Measurements from ENCODE around the gene ADRA2C.

The ADRA2C gene

GRCh38 chr4:3807311-3807710 is 41.1 kb downstream of the ADRA2C start:
- H3K9me3 ChIP-seq (ENCODE audit: control insufficient read depth, low read length): no peaks in the 10 kb centered on the region
- H3K18ac ChIP-seq (ENCODE audit: low read depth in 1 of 2, low read length in 2 of 2): no peak overlapping the region
- 54% methylated on average over 6 of the region's 6 CpGs for WGBS
- H4K91ac ChIP-seq (ENCODE audit: low read length): no peak overlapping the region
- H3K27ac ChIP-seq (ENCODE audit: low read length, poor library complexity, severe bottlenecking): no peak overlapping the region
- no peak overlapping the region for H4K8ac ChIP-seq (ENCODE audit: low read length)
- no peak overlapping the region for H2AK5ac ChIP-seq (ENCODE audit: low read length, severe bottlenecking)
- no peak overlapping the region for H3K4me2 ChIP-seq (ENCODE audit: low read length, poor library complexity, severe bottlenecking)
- no peak overlapping the region for H2BK12ac ChIP-seq (ENCODE audit: low read length in 2 of 2)
- H3K4me1 ChIP-seq (ENCODE audit: control insufficient read depth, insufficient read depth, low read depth, low read length): no peaks in the 10 kb centered on the region
- H2BK15ac ChIP-seq (ENCODE audit: low read depth, poor library complexity, severe bottlenecking): no peak overlapping the region
- H3K36me3 ChIP-seq (ENCODE audit: control insufficient read depth in 1 of 2, insufficient read depth in 2 of 2, low read depth in 1 of 2, low read length in 2 of 2): no peaks in the 10 kb centered on the region
- no peak overlapping the region for H3K4me3 ChIP-seq (ENCODE audit: insufficient read depth in 1 of 2, low read depth in 1 of 2, low read length in 2 of 2)
- no peak overlapping the region for H2BK5ac ChIP-seq (ENCODE audit: low read depth, low read length, poor library complexity, severe bottlenecking)
- DNase-seq: no peak
- H3K79me1 ChIP-seq (replicated peaks; ENCODE audit: low read length, poor library complexity, severe bottlenecking): no peaks in the 10 kb centered on the region
- H3K14ac ChIP-seq (ENCODE audit: low read length in 2 of 2): no peak overlapping the region
- peaks cover 5 to 59% of the 10 kb centered on the region in 2 experiments for H3K27me3 ChIP-seq (ENCODE audit: control insufficient read depth in 1 of 2, insufficient read depth in 1 of 2, low read length in 2 of 2)
- no peak overlapping the region for H2AFZ ChIP-seq (ENCODE audit: low read depth, low read length)
- no peak overlapping the region for H2BK120ac ChIP-seq (ENCODE audit: low read depth, low read length)
- no peak overlapping the region for H3K4ac ChIP-seq (ENCODE audit: low read depth in 1 of 2, low read length in 2 of 2)
- no peak overlapping the region for H3K23ac ChIP-seq (ENCODE audit: low read length in 2 of 2)
- no peak overlapping the region for H3K9ac ChIP-seq (ENCODE audit: low read length)

GRCh38 chr4:3807822-3808496 is 41.8 kb downstream of the ADRA2C start:
- no peaks in the 10 kb centered on the region for H3K79me1 ChIP-seq (replicated peaks; ENCODE audit: low read length, poor library complexity, severe bottlenecking)
- no peak overlapping the region for H3K4ac ChIP-seq (ENCODE audit: low read depth in 1 of 2, low read length in 2 of 2)
- H3K9ac ChIP-seq (ENCODE audit: low read length): no peak overlapping the region
- peaks cover 5 to 56% of the 10 kb centered on the region in 2 experiments for H3K27me3 ChIP-seq (ENCODE audit: control insufficient read depth in 1 of 2, insufficient read depth in 1 of 2, low read length in 2 of 2)
- no peak overlapping the region for H3K23ac ChIP-seq (ENCODE audit: low read length in 2 of 2)
- H3K18ac ChIP-seq (ENCODE audit: low read depth in 1 of 2, low read length in 2 of 2): no peak overlapping the region
- H4K8ac ChIP-seq (ENCODE audit: low read length): no peak overlapping the region
- no peak overlapping the region for H2BK12ac ChIP-seq (ENCODE audit: low read length in 2 of 2)
- 43% methylated on average over 9 of the region's 14 CpGs for WGBS
- H3K4me2 ChIP-seq (ENCODE audit: low read length, poor library complexity, severe bottlenecking): no peak overlapping the region
- no peak for DNase-seq
- H3K14ac ChIP-seq (ENCODE audit: low read length in 2 of 2): no peak overlapping the region
- no peak overlapping the region for H2AK5ac ChIP-seq (ENCODE audit: low read length, severe bottlenecking)
- no peak overlapping the region for H4K91ac ChIP-seq (ENCODE audit: low read length)
- H2AFZ ChIP-seq (ENCODE audit: low read depth, low read length): no peak overlapping the region
- H2BK5ac ChIP-seq (ENCODE audit: low read depth, low read length, poor library complexity, severe bottlenecking): no peak overlapping the region
- no peaks in the 10 kb centered on the region for H3K9me3 ChIP-seq (ENCODE audit: control insufficient read depth, low read length)
- H3K27ac ChIP-seq (ENCODE audit: low read length, poor library complexity, severe bottlenecking): no peak overlapping the region
- no peak overlapping the region for H2BK120ac ChIP-seq (ENCODE audit: low read depth, low read length)
- H2BK15ac ChIP-seq (ENCODE audit: low read depth, poor library complexity, severe bottlenecking): no peak overlapping the region
- H3K4me1 ChIP-seq (ENCODE audit: control insufficient read depth, insufficient read depth, low read depth, low read length): no peaks in the 10 kb centered on the region
- H3K4me3 ChIP-seq (ENCODE audit: insufficient read depth in 1 of 2, low read depth in 1 of 2, low read length in 2 of 2): no peak overlapping the region
- no peaks in the 10 kb centered on the region for H3K36me3 ChIP-seq (ENCODE audit: control insufficient read depth in 1 of 2, insufficient read depth in 2 of 2, low read depth in 1 of 2, low read length in 2 of 2)

GRCh38 chr4:3808597-3808996 is 42.4 kb downstream of the ADRA2C start:
- Histone ChIP-seq H3K23ac (ENCODE audit: low read length in 2 of 2) (no peak overlapping the region), H3K9me3 (ENCODE audit: control insufficient read depth, low read length) (no peaks in the 10 kb centered on the region), H2BK12ac (ENCODE audit: low read length in 2 of 2) (no peak overlapping the region), H2BK15ac (ENCODE audit: low read depth, poor library complexity, severe bottlenecking) (no peak overlapping the region), H3K4me2 (ENCODE audit: low read length, poor library complexity, severe bottlenecking) (no peak overlapping the region), H3K4me3 (ENCODE audit: insufficient read depth in 1 of 2, low read depth in 1 of 2, low read length in 2 of 2) (no peak overlapping the region), H2AFZ (ENCODE audit: low read depth, low read length) (no peak overlapping the region), H4K8ac (ENCODE audit: low read length) (no peak overlapping the region), H3K18ac (ENCODE audit: low read depth in 1 of 2, low read length in 2 of 2) (no peak overlapping the region), H3K9ac (ENCODE audit: low read length) (no peak overlapping the region), H4K91ac (ENCODE audit: low read length) (no peak overlapping the region), H3K14ac (ENCODE audit: low read length in 2 of 2) (no peak overlapping the region), H3K36me3 (ENCODE audit: control insufficient read depth in 1 of 2, insufficient read depth in 2 of 2, low read depth in 1 of 2, low read length in 2 of 2) (no peaks in the 10 kb centered on the region), H3K4ac (ENCODE audit: low read depth in 1 of 2, low read length in 2 of 2) (no peak overlapping the region), H3K4me1 (ENCODE audit: control insufficient read depth, insufficient read depth, low read depth, low read length) (no peaks in the 10 kb centered on the region), H2BK120ac (ENCODE audit: low read depth, low read length) (no peak overlapping the region), H2AK5ac (ENCODE audit: low read length, severe bottlenecking) (no peak overlapping the region), H3K79me1 (replicated peaks; ENCODE audit: low read length, poor library complexity, severe bottlenecking) (no peaks in the 10 kb centered on the region), H3K27ac (ENCODE audit: low read length, poor library complexity, severe bottlenecking) (no peak overlapping the region), H3K27me3 (ENCODE audit: control insufficient read depth in 1 of 2, insufficient read depth in 1 of 2, low read length in 2 of 2) (peaks cover 5 to 53% of the 10 kb centered on the region in 2 experiments), H2BK5ac (ENCODE audit: low read depth, low read length, poor library complexity, severe bottlenecking) (no peak overlapping the region)
- DNase-seq: no peak
- WGBS: 77% methylated on average over 5 of the region's 5 CpGs

GRCh38 chr4:3809028-3809427 is 42.8 kb downstream of the ADRA2C start:
- H2BK12ac ChIP-seq (ENCODE audit: low read length in 2 of 2): no peak overlapping the region
- H4K91ac ChIP-seq (ENCODE audit: low read length): no peak overlapping the region
- no peak overlapping the region for H2AK5ac ChIP-seq (ENCODE audit: low read length, severe bottlenecking)
- DNase-seq: no peak
- H3K18ac ChIP-seq (ENCODE audit: low read depth in 1 of 2, low read length in 2 of 2): no peak overlapping the region
- H2AFZ ChIP-seq (ENCODE audit: low read depth, low read length): no peak overlapping the region
- H3K79me1 ChIP-seq (replicated peaks; ENCODE audit: low read length, poor library complexity, severe bottlenecking): no peaks in the 10 kb centered on the region
- no peaks in the 10 kb centered on the region for H3K36me3 ChIP-seq (ENCODE audit: control insufficient read depth in 1 of 2, insufficient read depth in 2 of 2, low read depth in 1 of 2, low read length in 2 of 2)
- H3K4me2 ChIP-seq (ENCODE audit: low read length, poor library complexity, severe bottlenecking): no peak overlapping the region
- H3K4ac ChIP-seq (ENCODE audit: low read depth in 1 of 2, low read length in 2 of 2): no peak overlapping the region
- no peaks in the 10 kb centered on the region for H3K9me3 ChIP-seq (ENCODE audit: control insufficient read depth, low read length)
- peaks cover 5 to 50% of the 10 kb centered on the region in 2 experiments for H3K27me3 ChIP-seq (ENCODE audit: control insufficient read depth in 1 of 2, insufficient read depth in 1 of 2, low read length in 2 of 2)
- H4K8ac ChIP-seq (ENCODE audit: low read length): no peak overlapping the region
- no peak overlapping the region for H3K23ac ChIP-seq (ENCODE audit: low read length in 2 of 2)
- 92% methylated on average over 29 of the region's 29 CpGs for WGBS
- no peak overlapping the region for H2BK120ac ChIP-seq (ENCODE audit: low read depth, low read length)
- H3K27ac ChIP-seq (ENCODE audit: low read length, poor library complexity, severe bottlenecking): no peak overlapping the region
- no peak overlapping the region for H2BK15ac ChIP-seq (ENCODE audit: low read depth, poor library complexity, severe bottlenecking)
- H3K4me1 ChIP-seq (ENCODE audit: control insufficient read depth, insufficient read depth, low read depth, low read length): no peaks in the 10 kb centered on the region
- H3K14ac ChIP-seq (ENCODE audit: low read length in 2 of 2): no peak overlapping the region
- H3K9ac ChIP-seq (ENCODE audit: low read length): no peak overlapping the region
- H3K4me3 ChIP-seq (ENCODE audit: insufficient read depth in 1 of 2, low read depth in 1 of 2, low read length in 2 of 2): no peak overlapping the region
- no peak overlapping the region for H2BK5ac ChIP-seq (ENCODE audit: low read depth, low read length, poor library complexity, severe bottlenecking)

Measured in mesenchymal stem cell (in vitro differentiated cells and primary cell).